Stimulated activated CD4-positive, alpha-beta T cell treated with anti-CD3 and anti-CD28 coated beads, Interleukin-15, amount 100 ng/mL, for 24 hours (primary cell): ENCODE data around the gene EYS.

ENCODE experiments used
- DNase-seq: peaks from one replicate; pipeline ENCODE4 v3.0.0-alpha.2; 2020

EYS gene

GRCh38 chr6:64930681-64931080 lies 776.3 kb downstream of the EYS start:
- DNase-seq: no peak

- DNase-seq: no peak
Measured at GRCh38 chr6:64926051-64926450, 781.0 kb downstream of the EYS start.

DNA sequence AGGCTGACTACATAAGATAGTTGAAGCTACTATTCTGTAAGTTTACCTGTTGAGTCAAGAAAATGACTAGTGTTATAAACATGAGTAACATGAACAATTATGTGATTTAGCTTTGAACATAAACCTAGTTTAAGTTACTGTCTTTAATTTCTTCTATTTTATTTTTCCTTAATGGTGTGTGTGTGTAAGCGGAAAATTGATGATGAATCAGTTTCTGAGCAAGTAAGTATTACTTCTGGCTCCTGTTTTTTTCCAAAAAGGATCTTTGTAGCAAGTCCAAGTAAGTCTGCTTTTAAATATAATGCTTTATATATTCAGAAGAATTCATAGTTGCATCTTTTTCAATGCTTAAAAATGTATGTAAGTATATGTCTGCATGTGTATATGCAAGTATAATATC lies 786.8 kb downstream of the EYS start:
- no peak for DNase-seq

- DNase-seq: no peak
Measured at GRCh38 chr6:64914124-64914523, 792.9 kb downstream of the EYS start.

DNA sequence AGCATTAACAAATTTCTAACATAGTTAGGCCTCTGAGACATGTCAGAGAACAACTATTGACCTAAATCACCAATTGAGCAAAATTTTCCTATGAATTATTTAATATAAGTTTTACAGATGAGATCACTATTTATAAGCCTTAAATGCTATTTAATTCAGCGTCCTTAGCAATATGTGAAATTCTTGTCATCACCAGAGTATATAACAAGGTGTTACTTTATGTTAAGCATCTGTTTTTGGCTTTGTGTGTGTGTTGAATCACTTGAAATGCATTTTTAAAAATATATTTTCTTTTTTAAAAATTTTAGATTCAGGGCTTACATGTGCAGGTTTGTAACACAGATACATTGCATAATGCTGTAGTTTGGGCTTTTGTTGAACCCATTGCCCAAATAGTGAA lies 794.1 kb downstream of the EYS start:
- DNase-seq: no peak

GRCh38 chr6:64908104-64908503 lies 798.9 kb downstream of the EYS start:
- DNase-seq: no peak

GRCh38 chr6:64904616-64905015 lies 802.4 kb downstream of the EYS start:
- DNase-seq: no peak

DNA sequence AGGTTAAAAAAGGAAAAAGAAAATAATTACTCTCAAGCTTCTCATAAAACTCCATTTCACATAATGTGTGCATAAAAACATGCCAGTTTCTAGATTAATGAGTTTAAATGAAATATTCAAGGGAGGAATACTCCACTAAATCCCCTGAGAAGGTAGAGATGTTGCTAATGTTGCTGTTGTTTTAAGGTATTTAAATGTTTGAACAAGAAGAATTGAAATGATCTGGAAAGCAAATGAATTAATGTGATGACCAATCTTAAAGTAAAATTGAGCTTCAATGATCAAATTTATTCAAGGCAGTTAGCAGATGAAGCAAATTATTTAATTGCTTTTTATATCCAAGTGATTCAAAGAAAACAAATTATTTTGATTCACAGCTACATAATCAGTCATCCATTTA lies 804.4 kb downstream of the EYS start:
- no peak for DNase-seq

DNA sequence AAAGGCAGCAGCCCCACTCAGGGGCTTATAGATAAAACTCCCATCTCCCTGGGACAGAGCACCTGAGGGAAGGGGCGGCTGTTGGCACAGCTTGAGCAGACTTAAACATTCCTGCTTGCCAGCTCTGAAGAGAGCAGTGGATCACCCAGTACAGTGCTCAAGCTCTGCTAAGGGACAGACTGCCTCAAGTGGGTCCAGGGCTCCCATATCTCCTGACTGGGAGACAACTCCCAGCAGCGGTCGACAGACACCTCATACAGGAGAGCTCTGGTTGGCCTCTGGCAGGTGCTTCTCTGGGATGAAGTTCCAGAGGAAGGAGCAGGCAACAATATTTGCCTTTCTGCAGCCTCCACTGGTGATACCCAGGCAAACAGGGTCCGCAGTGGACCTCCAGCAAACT lies 810.1 kb downstream of the EYS start:
- DNase-seq: no peak

DNA sequence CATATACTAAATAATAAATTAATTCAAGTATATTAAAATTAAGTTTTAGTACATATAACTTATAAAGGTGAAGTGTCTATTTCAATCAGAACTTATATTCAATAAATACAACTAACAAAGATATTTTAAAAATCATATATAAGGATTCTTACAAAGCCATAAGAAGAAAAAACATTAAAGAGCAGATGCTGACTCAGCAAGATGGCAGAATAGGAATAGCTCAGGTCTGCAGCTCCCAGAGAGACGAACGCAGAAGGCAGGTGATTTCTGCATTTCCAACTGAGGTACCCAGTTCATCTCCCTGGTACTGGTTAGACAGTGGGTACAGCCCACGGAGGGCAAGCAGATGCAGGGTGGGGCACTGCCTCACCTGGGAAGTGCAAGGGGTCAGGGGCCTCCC lies 811.1 kb downstream of the EYS start:
- no peak for DNase-seq

- DNase-seq: no peak
Measured at GRCh38 chr6:64890609-64891008, 816.4 kb downstream of the EYS start.

- no peak for DNase-seq
Measured at GRCh38 chr6:64889144-64889543, 817.9 kb downstream of the EYS start.

- no peak for DNase-seq
Measured at GRCh38 chr6:64874776-64875175, 832.2 kb downstream of the EYS start.

DNA sequence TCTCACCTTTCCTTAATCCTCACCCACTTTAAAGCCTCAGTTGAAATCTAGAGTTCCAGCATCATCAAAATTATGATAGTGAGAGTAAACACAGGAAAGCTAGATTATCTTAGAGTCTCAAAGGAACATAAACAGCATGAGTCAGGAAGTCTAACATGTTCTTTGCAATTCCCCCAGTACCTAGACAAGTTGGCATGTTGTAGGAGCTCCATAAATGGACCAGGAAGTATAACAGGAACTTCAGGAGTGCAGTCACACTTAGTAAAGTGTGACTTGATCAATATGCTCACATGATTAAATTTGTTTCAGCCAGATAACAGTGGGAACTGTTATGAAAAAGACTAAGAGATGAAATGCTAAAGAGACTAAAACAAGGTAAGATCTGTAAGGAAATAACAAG lies 834.4 kb downstream of the EYS start:
- DNase-seq: no peak

- no peak for DNase-seq
Measured at GRCh38 chr6:64861039-64861651, 845.9 kb downstream of the EYS start.

DNA sequence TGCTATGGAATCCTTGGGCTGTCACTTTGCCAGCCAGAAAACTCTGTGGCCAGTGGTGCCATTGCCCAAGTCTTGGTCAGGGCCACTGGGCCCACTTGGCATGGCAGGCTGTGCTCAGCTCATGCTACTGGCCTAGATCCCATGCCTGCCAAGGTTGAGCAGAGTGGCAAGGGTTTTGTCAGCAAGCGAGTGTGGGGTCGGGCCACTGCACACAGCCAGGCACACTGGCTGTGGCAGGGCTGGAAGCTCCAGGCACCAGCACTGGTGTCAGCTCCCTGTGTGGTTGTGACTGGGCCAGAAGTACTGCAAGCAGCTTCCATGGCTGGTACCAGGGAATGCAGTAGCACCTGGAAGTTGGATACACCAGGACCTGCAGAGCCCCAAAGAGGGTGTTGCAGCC lies 846.8 kb downstream of the EYS start:
- no peak for DNase-seq

DNA sequence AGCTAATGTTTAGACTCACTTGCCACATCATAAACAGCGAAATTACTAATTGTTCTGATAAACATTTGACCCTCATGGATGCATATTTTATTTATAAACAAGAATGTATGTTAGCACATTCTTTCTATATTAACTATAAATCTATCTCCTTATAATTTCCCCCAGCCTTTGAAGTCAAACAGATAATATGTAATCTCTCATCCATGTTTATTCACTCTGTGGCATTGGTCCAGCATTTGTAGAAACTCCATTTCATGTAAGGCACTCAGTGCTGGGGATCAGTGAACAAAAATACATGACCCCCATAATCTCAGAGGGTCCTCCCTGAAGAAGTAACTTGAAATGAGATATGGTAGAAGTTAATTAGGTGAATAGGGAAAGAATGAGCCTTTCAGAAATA lies 856.9 kb downstream of the EYS start:
- DNase-seq: no peak

GRCh38 chr6:64848467-64848866 lies 858.6 kb downstream of the EYS start:
- DNase-seq: no peak

DNA sequence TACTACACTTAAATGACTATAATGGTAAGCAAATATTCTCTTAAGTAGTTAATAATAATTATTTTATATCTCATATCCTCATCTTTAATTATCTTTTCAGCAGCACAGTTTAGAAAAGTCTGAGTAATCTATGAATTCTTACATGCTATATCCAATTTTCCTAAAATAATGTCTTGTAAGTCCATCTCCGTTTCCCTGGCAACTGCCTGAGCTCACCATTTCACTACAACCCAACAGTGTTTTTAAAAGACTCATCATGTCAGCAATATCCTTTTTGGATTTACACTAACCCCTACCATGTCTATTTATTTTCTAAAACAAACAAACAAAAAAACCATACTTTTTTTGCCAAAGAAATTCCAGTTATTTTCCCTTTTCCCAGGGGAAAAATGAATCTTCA lies 859.6 kb downstream of the EYS start:
- DNase-seq: no peak

DNA sequence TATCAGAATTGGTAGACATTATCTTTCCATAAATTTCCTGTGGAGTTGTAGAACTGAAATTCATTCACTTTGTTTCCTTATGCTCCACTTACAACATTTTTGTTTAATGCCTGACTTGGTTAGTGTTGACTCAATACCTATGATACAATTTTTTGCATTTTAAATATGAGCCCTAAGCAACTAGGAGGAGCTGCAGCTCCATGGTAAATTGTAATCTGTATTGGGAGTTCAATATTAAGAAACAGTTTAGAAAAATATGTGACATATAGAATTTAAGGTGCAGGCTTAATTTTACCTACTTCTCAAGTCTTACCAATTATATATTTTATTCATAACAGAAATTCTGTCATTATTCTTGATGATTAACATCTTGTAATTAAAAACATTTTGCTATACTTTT lies 868.3 kb downstream of the EYS start:
- DNase-seq: no peak

- no peak for DNase-seq
Measured at GRCh38 chr6:64831680-64832079, 875.3 kb downstream of the EYS start.

GRCh38 chr6:64817525-64817924 lies 889.5 kb downstream of the EYS start:
- DNase-seq: no peak

GRCh38 chr6:64815718-64816117 lies 891.3 kb downstream of the EYS start:
- DNase-seq: no peak

DNA sequence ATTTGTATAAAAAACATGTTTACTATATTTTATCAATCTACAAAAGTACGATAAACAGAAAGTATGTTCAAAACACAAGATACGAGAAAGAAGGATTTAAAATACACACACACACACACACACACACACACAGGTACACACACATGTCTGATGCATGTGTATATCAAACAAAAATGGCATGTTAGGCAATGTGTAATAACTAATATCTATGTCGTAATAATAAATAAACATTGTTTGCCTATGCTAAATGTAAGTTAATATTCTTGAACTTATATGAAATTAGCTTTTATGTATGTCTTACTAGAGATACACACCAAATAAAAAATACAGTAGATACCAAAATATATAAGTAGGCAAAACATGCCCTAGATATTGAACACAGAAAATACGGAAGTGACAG lies 894.9 kb downstream of the EYS start:
- no peak for DNase-seq

DNA sequence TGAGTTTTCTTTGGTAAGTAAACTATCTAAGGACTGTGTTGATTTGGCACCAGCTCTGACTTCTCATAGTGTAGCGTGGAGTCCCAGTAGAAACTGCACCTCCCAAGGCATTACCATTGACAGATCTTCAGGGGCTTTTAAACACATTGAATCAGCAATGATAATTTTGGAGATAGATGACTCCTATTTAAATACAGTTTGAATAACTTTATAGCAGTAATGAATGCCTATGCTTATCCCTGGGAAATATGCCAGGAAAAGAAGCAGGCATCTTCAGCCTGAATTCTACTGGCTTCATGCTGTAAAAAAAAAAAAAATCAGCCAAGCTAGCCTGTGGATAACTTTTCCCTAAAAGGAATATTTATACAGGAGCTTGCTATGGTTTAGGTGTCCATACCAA lies 895.9 kb downstream of the EYS start:
- no peak for DNase-seq

GRCh38 chr6:64807785-64808184 lies 899.2 kb downstream of the EYS start:
- no peak for DNase-seq
